Activated CD4-positive, alpha-beta memory T cell treated with anti-CD3 and anti-CD28 coated beads for 36 hours (primary cell): ENCODE results near the gene FGGY. TPM values are rescaled to one million over a fixed set of nuclear protein-coding genes. Genes with fewer than 3 reads are reported as not detected.

Source experiments
- CTCF ChIA-PET: fragments of 350-600 bp; sonication (Branson Sonifier 250); formaldehyde crosslinking; loops from one replicate; lab custom pipeline; 2021; ENCODE audit warnings: antibody characterized with exemption, inconsistent platforms; lab: Charles Lee
- POLR2A ChIA-PET: fragments of 350-600 bp; sonication (Branson Sonifier 250); formaldehyde crosslinking; loops from one replicate; lab custom pipeline; 2021; ENCODE audit warnings: antibody characterized with exemption; lab: Charles Lee
- DNase-seq: peaks from one replicate; pipeline ENCODE4 v3.0.0-alpha.2; 2020
- H3K27ac Mint-ChIP-seq: one replicate; pipeline ENCODE4 v1.8.0; 2021; ENCODE audit warnings: mixed read lengths
- H3K27me3 Mint-ChIP-seq: one replicate; pipeline ENCODE4 v1.8.0; 2021; ENCODE audit warnings: mixed read lengths
- H3K36me3 Mint-ChIP-seq: one replicate; pipeline ENCODE4 v1.8.0; 2021; ENCODE audit warnings: mixed read lengths
- H3K4me1 Mint-ChIP-seq: one replicate; pipeline ENCODE4 v1.8.0; 2021; ENCODE audit warnings: low read depth, mixed read lengths
- H3K4me3 Mint-ChIP-seq: one replicate; pipeline ENCODE4 v1.8.0; 2021; ENCODE audit warnings: mild to moderate bottlenecking, mixed read lengths
- H3K9me3 Mint-ChIP-seq: one replicate; pipeline ENCODE4 v1.8.0; 2021; ENCODE audit warnings: mixed read lengths
- intact Hi-C: fragments of 100-400 bp; cut with micrococcal nuclease; formaldehyde crosslinking; loops from one replicate; pipeline ENCODE4 v1.15.1; 2023
- total RNA-seq, 2 experiments: library from RNA; stranded (reverse); gene quantifications; one replicate each; pipeline ENCODE4 v1.2.3, GENCODE V29; 2021

Gene FGGY
- total RNA-seq, 2 experiments from 2014 or later: 10.2 TPM

- CTCF ChIA-PET: no interaction called here
These were observed 369.2 kb downstream of the FGGY start for GRCh38 chr1:59666106-59666505.

DNA sequence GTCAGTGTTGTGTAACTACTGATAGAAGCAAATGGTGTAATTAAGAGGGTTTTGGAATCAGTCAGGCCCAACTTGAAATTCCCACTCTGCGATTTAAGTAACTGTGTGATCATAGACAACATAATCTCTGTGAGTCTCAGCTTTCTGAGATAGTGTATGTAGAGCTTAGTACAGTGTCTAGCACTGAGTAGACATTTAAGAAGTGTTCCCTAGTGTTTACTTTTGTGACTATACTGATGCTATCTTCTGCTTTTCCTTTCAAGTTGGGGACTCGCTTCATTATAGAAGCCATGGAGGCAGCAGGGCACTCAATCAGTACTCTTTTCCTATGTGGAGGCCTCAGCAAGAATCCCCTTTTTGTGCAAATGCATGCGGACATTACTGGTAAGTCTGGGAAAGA lies 370.1 kb downstream of the FGGY start:
- Mint-ChIP-seq H3K4me1 (no peaks in the 10 kb centered on the region), H3K4me3 (no peak overlapping the region), H3K36me3 (no peaks in the 10 kb centered on the region), H3K9me3 (no peaks in the 10 kb centered on the region), H3K27me3 (no peaks in the 10 kb centered on the region), H3K27ac (no peak overlapping the region)
- ChIA-PET CTCF (no interaction called here), POLR2A (no interaction called here)
- intact Hi-C loops: no loop called here
- DNase-seq: no peak

More at GRCh38 chr1:59666106-59666505, 369.2 kb downstream of the FGGY start:
- DNase-seq: no peak
- H3K27ac Mint-ChIP-seq: no peak overlapping the region
- H3K27me3 Mint-ChIP-seq: no peaks in the 10 kb centered on the region
- no peaks in the 10 kb centered on the region for H3K4me1 Mint-ChIP-seq
- POLR2A ChIA-PET: no interaction called here
- H3K36me3 Mint-ChIP-seq: no peaks in the 10 kb centered on the region
- no peaks in the 10 kb centered on the region for H3K9me3 Mint-ChIP-seq
- no peak overlapping the region for H3K4me3 Mint-ChIP-seq
- intact Hi-C loops: no loop called here

DNA sequence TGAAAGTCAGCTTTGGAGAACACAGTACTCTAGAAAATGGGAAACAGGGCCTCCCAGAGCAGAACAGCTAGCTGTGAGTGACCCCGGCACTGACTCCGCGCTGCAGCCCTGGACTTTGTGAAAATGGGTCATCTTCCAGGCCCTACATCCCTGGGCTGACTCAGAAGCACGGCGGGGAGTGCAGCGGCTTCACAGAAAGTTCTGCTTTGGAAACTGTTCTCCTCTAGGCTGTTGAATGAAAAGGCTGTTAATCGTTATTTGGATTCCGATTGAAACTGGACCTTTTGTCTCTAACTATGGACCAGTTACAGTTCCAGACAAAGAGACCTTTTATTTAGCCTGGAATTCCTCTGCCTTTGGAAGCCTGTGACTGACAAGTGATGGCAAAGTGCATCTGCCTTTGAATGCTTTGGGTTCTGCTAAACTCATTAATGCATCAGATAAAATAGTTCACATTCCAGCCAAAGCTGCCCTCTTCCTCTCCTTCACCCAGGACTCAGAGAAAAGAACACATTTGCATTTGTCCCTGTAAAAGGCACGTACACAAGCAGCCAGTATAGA lies 372.9 kb downstream of the FGGY start:
- no peaks in the 10 kb centered on the region for H3K36me3 Mint-ChIP-seq
- CTCF ChIA-PET: no interaction called here

GRCh38 chr1:59670662-59671061 lies 373.8 kb downstream of the FGGY start:
- Mint-ChIP-seq H3K36me3 (no peaks in the 10 kb centered on the region), H3K4me3 (no peak overlapping the region), H3K27me3 (no peaks in the 10 kb centered on the region), H3K27ac (no peak overlapping the region), H3K9me3 (no peaks in the 10 kb centered on the region), H3K4me1 (no peaks in the 10 kb centered on the region)
- ChIA-PET CTCF (no interaction called here), POLR2A (no interaction called here)
- DNase-seq: no peak
- intact Hi-C loops: no loop called here

More for the DNA sequence above, 372.9 kb downstream of the FGGY start:
- no peaks in the 10 kb centered on the region for H3K27me3 Mint-ChIP-seq
- H3K4me1 Mint-ChIP-seq: no peaks in the 10 kb centered on the region
- intact Hi-C loops: no loop called here
- POLR2A ChIA-PET: no interaction called here
- H3K9me3 Mint-ChIP-seq: no peaks in the 10 kb centered on the region
- no peak for DNase-seq
- H3K4me3 Mint-ChIP-seq: no peak overlapping the region
- no peak overlapping the region for H3K27ac Mint-ChIP-seq

DNA sequence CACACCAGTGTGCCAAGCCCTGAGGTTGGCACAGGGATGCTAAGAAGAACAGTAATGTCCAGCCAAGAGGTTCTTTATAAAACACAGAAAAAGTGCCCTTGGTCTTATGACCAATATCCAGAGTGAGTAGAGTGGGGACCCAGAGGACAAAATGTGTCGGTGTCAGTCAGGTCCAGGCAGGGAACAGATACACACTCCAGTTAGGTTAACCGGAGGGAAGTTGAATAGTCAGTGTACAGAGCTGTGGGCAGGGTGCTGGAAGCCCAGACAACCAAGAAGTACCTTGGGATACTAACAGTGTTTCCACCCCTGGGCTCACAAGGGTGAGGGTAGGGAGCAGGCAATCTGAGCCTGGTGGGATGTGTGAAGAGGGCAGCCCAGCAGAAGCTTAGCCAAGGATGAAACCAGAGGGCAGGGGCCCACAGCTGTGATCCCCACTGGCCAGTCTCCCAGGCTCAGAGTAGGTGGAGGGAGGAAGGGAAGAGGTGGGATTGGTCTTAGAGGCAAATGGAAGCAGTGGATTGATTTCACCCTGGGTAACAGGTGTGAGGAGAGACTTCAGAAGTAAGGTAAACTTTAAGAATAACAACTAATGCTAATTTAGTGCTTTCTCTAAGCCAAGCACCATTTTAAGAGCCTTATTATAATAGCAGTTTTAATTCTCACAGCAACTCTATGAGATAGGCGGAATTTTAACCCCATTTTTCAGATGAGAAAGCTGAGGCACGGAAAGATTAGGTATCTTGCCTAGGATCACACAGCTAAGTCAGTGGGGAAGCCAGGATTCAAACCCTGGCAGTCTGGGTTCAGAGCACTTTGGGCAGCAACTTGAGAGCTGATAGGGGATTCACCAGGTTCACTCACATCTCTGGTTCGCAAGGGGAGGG lies 374.4 kb downstream of the FGGY start:
- ChIA-PET CTCF (no interaction called here), POLR2A (no interaction called here)
- Mint-ChIP-seq H3K27ac (no peak overlapping the region), H3K4me1 (no peaks in the 10 kb centered on the region), H3K4me3 (no peak overlapping the region), H3K36me3 (no peaks in the 10 kb centered on the region), H3K27me3 (no peaks in the 10 kb centered on the region), H3K9me3 (no peaks in the 10 kb centered on the region)
- DNase-seq: no peak
- intact Hi-C loops: no loop called here

DNA sequence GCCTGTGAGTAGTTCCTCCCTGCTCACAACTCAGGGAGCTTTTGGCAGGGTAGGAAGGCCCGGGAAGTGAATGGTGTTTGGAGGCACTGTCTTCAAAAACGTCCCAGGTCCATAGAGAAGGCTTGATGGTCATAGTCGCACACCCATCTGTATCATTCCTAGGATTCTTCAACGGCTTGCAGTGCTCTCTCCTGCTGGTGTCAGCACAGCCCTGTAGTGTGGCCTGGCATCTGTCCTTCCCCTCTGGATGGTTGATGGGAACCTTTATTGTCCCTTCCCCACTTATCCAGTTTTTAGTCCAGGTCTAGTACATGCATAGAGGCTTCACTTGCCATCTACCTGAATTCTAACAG lies 375.0 kb downstream of the FGGY start:
- H3K27me3 Mint-ChIP-seq: no peaks in the 10 kb centered on the region
- H3K4me1 Mint-ChIP-seq: no peaks in the 10 kb centered on the region
- no peaks in the 10 kb centered on the region for H3K36me3 Mint-ChIP-seq
- no peaks in the 10 kb centered on the region for H3K9me3 Mint-ChIP-seq
- H3K27ac Mint-ChIP-seq: no peak overlapping the region
- intact Hi-C loops: no loop called here
- no peak overlapping the region for H3K4me3 Mint-ChIP-seq
- ChIA-PET CTCF (interaction anchor here (1.8 kb wide), 1 partner anchor 28 kb away, joined by 4 read pairs; no protein-coding TSS in a partner anchor), POLR2A (no interaction called here)
- DNase-seq: no peak

- intact Hi-C loops: no loop called here
- POLR2A ChIA-PET: no interaction called here
- CTCF ChIA-PET: interaction anchor here (0.6 to 1.8 kb wide), 2 partner anchors 27 to 840 kb away, joined by 3 to 4 read pairs; no protein-coding TSS in a partner anchor
- H3K4me1 Mint-ChIP-seq: no peaks in the 10 kb centered on the region
- DNase-seq: no peak
- no peaks in the 10 kb centered on the region for H3K9me3 Mint-ChIP-seq
- no peak overlapping the region for H3K27ac Mint-ChIP-seq
- no peaks in the 10 kb centered on the region for H3K27me3 Mint-ChIP-seq
- no peaks in the 10 kb centered on the region for H3K36me3 Mint-ChIP-seq
- H3K4me3 Mint-ChIP-seq: no peak overlapping the region
These were observed 376.1 kb downstream of the FGGY start for GRCh38 chr1:59672851-59673572.

DNA sequence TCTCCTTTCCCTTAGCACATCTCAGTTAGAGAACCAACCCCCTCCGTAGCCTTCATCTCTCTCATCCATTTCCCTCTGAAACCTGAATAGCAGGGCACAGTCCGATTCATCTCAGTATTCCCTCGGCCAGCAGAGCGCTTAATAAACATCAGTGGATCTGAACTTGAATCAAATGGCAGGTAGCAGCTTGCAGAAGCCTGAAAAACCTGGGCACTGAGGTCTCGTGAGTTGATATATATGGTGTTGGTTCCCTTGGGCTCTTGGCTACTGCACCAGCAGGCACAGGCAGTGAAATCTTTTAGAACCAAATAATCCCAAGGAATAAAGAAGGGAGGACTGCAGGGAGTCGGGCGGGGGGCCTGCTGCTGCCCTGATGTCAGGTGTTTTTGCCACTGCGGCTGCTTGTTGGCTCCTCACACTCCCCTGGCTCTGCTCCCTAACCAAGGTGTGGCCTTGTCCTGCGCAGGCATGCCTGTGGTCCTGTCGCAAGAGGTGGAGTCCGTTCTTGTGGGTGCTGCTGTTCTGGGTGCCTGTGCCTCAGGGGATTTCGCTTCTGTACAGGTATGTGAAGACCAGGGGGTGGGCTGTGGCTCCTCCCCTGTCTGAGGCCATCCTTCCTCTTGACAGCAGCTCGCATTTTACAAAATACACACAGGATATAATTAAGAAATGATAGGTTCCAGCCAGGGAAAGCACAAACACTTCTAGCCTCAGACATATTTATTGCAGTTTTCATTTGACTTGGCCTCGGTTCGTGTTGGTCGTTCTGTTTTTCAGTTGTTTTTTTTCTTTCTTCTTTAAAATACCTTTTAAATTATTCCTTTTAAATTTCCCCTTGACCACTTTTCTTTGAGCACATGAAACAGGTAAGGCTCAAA lies 376.9 kb downstream of the FGGY start:
- intact Hi-C loops: no loop called here
- H3K36me3 Mint-ChIP-seq: no peaks in the 10 kb centered on the region
- H3K27me3 Mint-ChIP-seq: no peaks in the 10 kb centered on the region
- H3K4me3 Mint-ChIP-seq: no peak overlapping the region
- H3K4me1 Mint-ChIP-seq: no peaks in the 10 kb centered on the region
- no peak for DNase-seq
- no peak overlapping the region for H3K27ac Mint-ChIP-seq
- CTCF ChIA-PET: interaction anchor here (1.2 to 1.8 kb wide), 2 partner anchors 25 to 26 kb away, joined by 4 read pairs; no protein-coding TSS in a partner anchor
- no peaks in the 10 kb centered on the region for H3K9me3 Mint-ChIP-seq
- POLR2A ChIA-PET: no interaction called here

DNA sequence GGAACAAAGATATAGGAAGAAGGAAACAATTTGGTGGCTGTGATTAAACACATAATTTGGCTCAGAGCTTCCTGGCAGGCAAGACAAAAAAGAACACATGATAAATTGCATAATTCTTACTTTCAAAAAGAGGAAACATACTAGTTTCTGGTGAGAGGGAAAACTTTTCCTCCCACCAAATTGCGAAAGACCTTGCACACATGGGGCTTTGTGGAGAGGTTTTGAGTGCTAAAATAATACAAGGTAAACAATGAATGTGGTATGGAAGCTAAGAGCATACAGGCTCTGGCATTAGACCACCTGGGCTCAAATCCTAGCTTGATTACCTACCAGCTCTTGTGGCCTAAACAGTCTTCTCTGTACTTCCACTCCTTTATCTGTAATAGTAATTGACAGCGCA lies 377.7 kb downstream of the FGGY start:
- no peaks in the 10 kb centered on the region for H3K9me3 Mint-ChIP-seq
- ChIA-PET POLR2A (no interaction called here), CTCF (interaction anchor here (1.2 kb wide), 1 partner anchor 24 kb away, joined by 4 read pairs; no protein-coding TSS in a partner anchor)
- no peaks in the 10 kb centered on the region for H3K36me3 Mint-ChIP-seq
- H3K27me3 Mint-ChIP-seq: no peaks in the 10 kb centered on the region
- DNase-seq: no peak
- intact Hi-C loops: no loop called here
- no peak overlapping the region for H3K4me3 Mint-ChIP-seq
- no peak overlapping the region for H3K27ac Mint-ChIP-seq
- no peaks in the 10 kb centered on the region for H3K4me1 Mint-ChIP-seq

DNA sequence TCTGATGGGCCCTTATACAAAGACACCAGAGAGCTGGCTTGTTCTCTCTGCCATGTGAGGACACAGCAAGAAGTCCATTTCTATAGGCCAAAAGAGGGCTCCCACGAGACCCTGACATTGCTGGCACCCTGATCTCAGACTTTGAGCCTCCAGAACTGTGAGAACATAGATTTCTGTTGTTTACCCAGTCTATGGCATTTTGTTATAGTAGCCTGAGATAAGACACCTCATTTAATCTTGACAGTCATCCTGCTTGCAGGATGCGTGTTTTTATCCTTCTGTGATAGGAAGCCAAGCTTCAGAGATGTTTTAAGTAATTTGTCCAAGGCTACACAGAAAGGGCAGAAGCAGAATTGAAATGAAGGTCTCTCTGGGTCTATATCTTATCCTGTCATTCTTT lies 379.0 kb downstream of the FGGY start:
- intact Hi-C loops: no loop called here
- H3K27ac Mint-ChIP-seq: no peak overlapping the region
- DNase-seq: no peak
- CTCF ChIA-PET: no interaction called here
- no peak overlapping the region for H3K4me3 Mint-ChIP-seq
- H3K4me1 Mint-ChIP-seq: no peaks in the 10 kb centered on the region
- no peaks in the 10 kb centered on the region for H3K27me3 Mint-ChIP-seq
- POLR2A ChIA-PET: no interaction called here
- H3K9me3 Mint-ChIP-seq: no peaks in the 10 kb centered on the region
- H3K36me3 Mint-ChIP-seq: no peaks in the 10 kb centered on the region

- Mint-ChIP-seq H3K36me3 (no peaks in the 10 kb centered on the region), H3K4me1 (no peaks in the 10 kb centered on the region), H3K9me3 (no peaks in the 10 kb centered on the region), H3K4me3 (no peak overlapping the region), H3K27me3 (no peaks in the 10 kb centered on the region), H3K27ac (no peak overlapping the region)
- intact Hi-C loops: no loop called here
- DNase-seq: no peak
- CTCF ChIA-PET: interaction anchor here (2.7 kb wide), 1 partner anchor 21 kb away, joined by 7 read pairs; no protein-coding TSS in a partner anchor
- POLR2A ChIA-PET: no interaction called here
These were observed 381.1 kb downstream of the FGGY start for GRCh38 chr1:59678040-59678439.
